NB4 (cell line): ENCODE measurements around the gene CD69.

Experiments
- DNase-seq: peaks from one replicate; pipeline ENCODE4 v3.0.0; 2010; ENCODE audit warnings: low read depth
- H3K4me3 ChIP-seq: one replicate; pipeline ENCODE4 v1.5.1; 2011; ENCODE audit warnings: mild to moderate bottlenecking, low read depth, low read length, moderate library complexity
- CTCF ChIP-seq: IDR thresholded peaks from one replicate; pipeline ENCODE4 v1.5.1; 2012; ENCODE audit warnings: low read depth, low read length
- MAX ChIP-seq: IDR thresholded peaks from 2 replicates; pipeline ENCODE4 v1.6.1; 2011; ENCODE audit warnings: low read depth, low read length
- MYC ChIP-seq: IDR thresholded peaks from 2 replicates; pipeline ENCODE4 v1.6.1; 2011; ENCODE audit warnings: low read depth, low read length
- POLR2A ChIP-seq: IDR thresholded peaks from 2 replicates; pipeline ENCODE4 v1.6.1; 2011; ENCODE audit warnings: mild to moderate bottlenecking; ENCODE audit not compliant: insufficient read length; ENCODE audit errors: extremely low read depth

The CD69 gene

GRCh38 chr12:9754099-9754927 lies 6.4 kb downstream of the CD69 start:
- TF ChIP-seq CTCF = no peak
- TF ChIP-seq POLR2A = no peak
- no peak for TF ChIP-seq MYC
- TF ChIP-seq MAX = no peak
- H3K4me3 ChIP-seq = no peak overlapping the region
- no peak for DNase-seq

GRCh38 chr12:9753498-9753897 lies 7.2 kb downstream of the CD69 start:
- no peak for DNase-seq
- no peak overlapping the region for H3K4me3 ChIP-seq
- TF ChIP-seq POLR2A (no peak), MAX (no peak), CTCF (no peak), MYC (no peak)

- DNase-seq = no peak
- TF ChIP-seq POLR2A (no peak), MYC (no peak), CTCF (no peak), MAX (no peak)
- no peak overlapping the region for H3K4me3 ChIP-seq
Measured at GRCh38 chr12:9753073-9753472, 7.6 kb downstream of the CD69 start.

GRCh38 chr12:9752145-9752933 lies 8.4 kb downstream of the CD69 start:
- no peak overlapping the region for H3K4me3 ChIP-seq
- TF ChIP-seq POLR2A (no peak), MAX (no peak), MYC (no peak), CTCF (no peak)
- DNase-seq = no peak

GRCh38 chr12:9751204-9752144 lies 9.2 kb downstream of the CD69 start:
- DNase-seq = no peak
- H3K4me3 ChIP-seq = no peak overlapping the region
- TF ChIP-seq CTCF = no peak
- no peak for TF ChIP-seq MAX
- TF ChIP-seq MYC = no peak
- TF ChIP-seq POLR2A = no peak
